SKM-1 treated with dmso at 0.1 percent for 144 hours (cell line): ENCODE data around the gene FAM169A.
"Not testable (repeated sequence)": the region's sequence is repeated elsewhere in the genome, so short reads cannot be mapped to it uniquely, and the experiment has no call there.

Experiments used
- DNase-seq: peaks from one replicate; lab custom pipeline; 2025; ENCODE audit not compliant: unreplicated experiment; lab: John Stamatoyannopoulos, UW

FAM169A gene

GRCh38 chr5:74865804-74866595 is at the start of gene FAM169A:
FAM169A (minus strand) TSS chr5:74866387; CDS start chr5:74841676, 24,711 bp downstream.
- DNase-seq = peak; percentile 39

GRCh38 chr5:74915488-74915887 is 49.3 kb upstream of the FAM169A start:
- DNase-seq = no peak

- DNase-seq = not testable (repeated sequence)
Measured at GRCh38 chr5:74911421-74911820, 45.2 kb upstream of the FAM169A start.

GRCh38 chr5:74909888-74910287 is 43.7 kb upstream of the FAM169A start:
- not testable (repeated sequence) for DNase-seq

GRCh38 chr5:74908237-74908636 is 42.0 kb upstream of the FAM169A start:
- not testable (repeated sequence) for DNase-seq

GRCh38 chr5:74904713-74905112 is 38.5 kb upstream of the FAM169A start:
- not testable (repeated sequence) for DNase-seq

GRCh38 chr5:74903165-74903787 is 37.1 kb upstream of the FAM169A start:
- DNase-seq = no peak

GRCh38 chr5:74897049-74897448 is 30.9 kb upstream of the FAM169A start:
- no peak for DNase-seq

GRCh38 chr5:74895906-74896305 is 29.7 kb upstream of the FAM169A start:
- DNase-seq = no peak

- no peak for DNase-seq
Measured at GRCh38 chr5:74894351-74894750, 28.2 kb upstream of the FAM169A start.

GRCh38 chr5:74892921-74893320 is 26.7 kb upstream of the FAM169A start:
- DNase-seq = no peak

GRCh38 chr5:74889523-74890105 is 23.4 kb upstream of the FAM169A start:
- DNase-seq = no peak

- DNase-seq = peak; percentile 42
Measured at GRCh38 chr5:74888117-74888516, 21.9 kb upstream of the FAM169A start.

GRCh38 chr5:74885170-74885569 is 19.0 kb upstream of the FAM169A start:
- DNase-seq = no peak

GRCh38 chr5:74882379-74883134 is 16.4 kb upstream of the FAM169A start:
- DNase-seq = not testable (repeated sequence)

- DNase-seq = no peak
Measured at GRCh38 chr5:74877624-74878304, 11.6 kb upstream of the FAM169A start.

GRCh38 chr5:74875994-74876791 is 10.0 kb upstream of the FAM169A start:
- DNase-seq = no peak

GRCh38 chr5:74873525-74874249 is 7.5 kb upstream of the FAM169A start:
- DNase-seq = no peak
